Hepatocyte (in vitro differentiated cells): ENCODE results near the gene ANAPC5. TPM values are rescaled to one million over a fixed set of nuclear protein-coding genes. Genes with fewer than 3 reads are reported as not detected.

Source experiments
- DNase-seq: peaks from one replicate; pipeline ENCODE4 v3.0.0-alpha.2; 2016; ENCODE audit warnings: low spot score
- H2AFZ ChIP-seq: fragments of 200-600 bp; sonication (generic); 2 replicates; pipeline ENCODE4 v1.6.0; 2016; ENCODE audit warnings: antibody characterized with exemption, mild to moderate bottlenecking
- H3K27ac ChIP-seq: fragments of 200-600 bp; sonication (generic); 2 replicates; pipeline ENCODE4 v1.5.1; 2016; ENCODE audit warnings: mild to moderate bottlenecking
- H3K27me3 ChIP-seq: fragments of 200-600 bp; sonication (generic); 2 replicates; pipeline ENCODE4 v1.6.1; 2016
- H3K36me3 ChIP-seq: fragments of 200-600 bp; sonication (generic); replicated peaks from 2 replicates; pipeline ENCODE4 v1.5.1; 2016; ENCODE audit warnings: low read depth; ENCODE audit not compliant: insufficient read depth
- H3K4me1 ChIP-seq: fragments of 200-600 bp; sonication (generic); 2 replicates; pipeline ENCODE4 v1.5.1; 2016; ENCODE audit warnings: mild to moderate bottlenecking, moderate library complexity; ENCODE audit not compliant: insufficient read depth
- H3K4me2 ChIP-seq: fragments of 200-600 bp; sonication (generic); 2 replicates; pipeline ENCODE4 v1.6.0; 2016
- H3K4me3 ChIP-seq: fragments of 200-600 bp; sonication (generic); 2 replicates; pipeline ENCODE4 v1.5.1; 2016; ENCODE audit warnings: mild to moderate bottlenecking
- H3K79me2 ChIP-seq: fragments of 200-600 bp; sonication (generic); 2 replicates; pipeline ENCODE4 v1.6.0; 2017; ENCODE audit warnings: mild to moderate bottlenecking
- H3K9me2 ChIP-seq: fragments of 200-600 bp; sonication (generic); replicated peaks from 2 replicates; pipeline ENCODE4 v1.6.0; 2017; ENCODE audit warnings: mild to moderate bottlenecking; ENCODE audit not compliant: insufficient read depth
- H3K9me3 ChIP-seq: fragments of 200-600 bp; sonication (generic); 2 replicates; pipeline ENCODE4 v1.5.1; 2016; ENCODE audit warnings: low read depth, mild to moderate bottlenecking
- H4K20me1 ChIP-seq: fragments of 200-600 bp; sonication (generic); 2 replicates; pipeline ENCODE4 v1.6.0; 2016; ENCODE audit warnings: mild to moderate bottlenecking; ENCODE audit not compliant: insufficient read depth, poor library complexity, severe bottlenecking
- CTCF ChIP-seq: fragments of 200-600 bp; sonication (generic); IDR thresholded peaks from 2 replicates; pipeline ENCODE4 v1.5.1; 2016; ENCODE audit warnings: antibody characterized with exemption, mild to moderate bottlenecking; ENCODE audit not compliant: poor library complexity
- EZH2 ChIP-seq: fragments of 200-600 bp; sonication (generic); IDR thresholded peaks from 2 replicates; pipeline ENCODE4 v1.6.1; 2016; ENCODE audit warnings: antibody characterized with exemption, mild to moderate bottlenecking, borderline replicate concordance
- EZH2phosphoT487 ChIP-seq: fragments of 200-600 bp; sonication (generic); IDR thresholded peaks from one replicate; pipeline ENCODE4 v1.6.1; 2018; ENCODE audit warnings: antibody characterized with exemption, mild to moderate bottlenecking, low read depth, moderate library complexity; ENCODE audit not compliant: unreplicated experiment, severe bottlenecking
- WGBS: methylation state at CpG from one replicate; pipeline ENCODE4 v1.1.6; 2016; ENCODE audit warnings: low lambda C conversion rate; ENCODE audit errors: missing lambda C conversion rate; 5-methylcytosine and 5-hydroxymethylcytosine counted together
- polyA plus RNA-seq: library from polyadenylated mRNA; unstranded; fragments of >200 nt; fragmentation: Nextera tagmentation; extraction: Ambion mirVana; gene quantifications from 2 replicates; pipeline ENCODE4 v1.2.1, GENCODE V29; 2016
- total RNA-seq: library from RNA; depleted of rRNA; stranded (reverse); fragments of >200 nt; gene quantifications from 2 replicates; pipeline ENCODE4 v1.2.3, GENCODE V29; 2014

ANAPC5 gene
- total and polyA plus RNA-seq, 2 experiments from 2014 or later: 102 to 108 TPM

DNA sequence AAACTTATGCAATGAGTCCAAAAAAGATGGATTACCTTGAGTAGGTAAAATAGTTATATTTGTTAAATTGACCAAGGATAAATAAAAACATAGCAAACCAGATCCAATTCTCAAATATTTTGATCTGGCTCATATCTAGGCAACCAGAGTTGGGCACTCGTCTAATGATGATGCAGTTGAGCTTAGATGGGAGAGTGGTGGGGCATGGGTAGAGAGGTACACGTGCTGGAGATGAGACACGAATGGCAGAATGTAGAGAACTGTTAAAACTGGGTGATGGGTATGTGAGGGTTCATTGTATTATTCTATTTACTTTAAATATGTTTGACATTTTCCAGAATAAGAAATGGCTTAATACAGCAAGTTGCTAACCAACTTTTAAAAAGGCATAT is 40.1 kb upstream of the ANAPC5 start:
- Histone ChIP-seq H3K27me3 (no peaks in the 10 kb centered on the region), H3K9me3 (no peaks in the 10 kb centered on the region), H3K4me1 (no peaks in the 10 kb centered on the region), H2AFZ (peak overlapping the region; percentile 42), H3K79me2 (no peaks in the 10 kb centered on the region), H3K36me3 (no peaks in the 10 kb centered on the region), H3K27ac (peak overlapping the region; percentile 57), H3K9me2 (no peaks in the 10 kb centered on the region), H4K20me1 (no peaks in the 10 kb centered on the region), H3K4me3 (no peak overlapping the region), H3K4me2 (peak overlapping the region; percentile 60)
- no peak for DNase-seq
- 82% methylated on average over 3 of the region's 3 CpGs for WGBS
- TF ChIP-seq CTCF (no peak), EZH2phosphoT487 (no peak), EZH2 (no peak)

DNA sequence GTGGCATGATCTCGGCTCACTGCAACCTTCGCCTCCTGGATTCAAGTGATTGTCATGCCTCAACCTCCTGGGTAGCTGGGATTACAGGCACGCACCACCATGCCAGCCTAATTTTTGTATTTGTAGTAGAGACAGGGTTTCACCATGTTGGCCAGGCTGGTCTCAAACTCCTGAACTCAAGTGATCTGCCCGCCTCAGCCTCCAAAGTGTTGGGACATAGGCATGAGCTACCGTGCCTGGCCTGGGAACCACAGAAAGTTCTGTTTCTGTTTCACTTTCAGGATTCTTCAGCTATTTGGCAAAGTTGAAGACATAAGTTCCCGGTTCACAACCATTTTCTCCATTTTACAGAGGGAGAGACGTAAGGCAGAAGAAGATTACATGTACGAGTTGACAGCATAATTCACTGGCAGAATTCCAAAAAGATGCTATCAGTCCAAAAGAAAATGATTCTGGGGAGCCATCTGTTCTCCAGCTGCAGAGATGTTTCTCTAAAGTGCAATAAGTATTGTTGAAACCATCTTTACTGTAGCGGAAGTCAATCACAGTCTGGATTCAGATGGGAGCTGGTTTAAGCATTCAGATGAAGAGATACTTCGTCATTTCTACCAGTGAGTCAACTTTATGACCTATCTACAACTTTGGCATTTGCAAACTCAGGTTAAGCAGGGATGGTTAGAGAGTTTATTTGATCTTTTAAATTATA is 39.6 kb upstream of the ANAPC5 start:
- H3K79me2 ChIP-seq: no peaks in the 10 kb centered on the region
- no peaks in the 10 kb centered on the region for H3K9me2 ChIP-seq
- no peaks in the 10 kb centered on the region for H3K27me3 ChIP-seq
- peak; percentile 25 for DNase-seq
- peak overlapping the region; percentile 42 for H2AFZ ChIP-seq
- no peaks in the 10 kb centered on the region for H4K20me1 ChIP-seq
- WGBS: 71% methylated on average over 10 of the region's 10 CpGs
- H3K9me3 ChIP-seq: no peaks in the 10 kb centered on the region
- H3K4me2 ChIP-seq: peak overlapping the region; percentile 60
- H3K36me3 ChIP-seq: no peaks in the 10 kb centered on the region
- peak overlapping the region; percentile 57 for H3K27ac ChIP-seq
- H3K4me1 ChIP-seq: no peaks in the 10 kb centered on the region
- no peak overlapping the region for H3K4me3 ChIP-seq
- TF ChIP-seq EZH2 (no peak), EZH2phosphoT487 (no peak), CTCF (no peak)

GRCh38 chr12:121390856-121391255 is 38.6 kb upstream of the ANAPC5 start:
- TF ChIP-seq EZH2phosphoT487 (no peak), EZH2 (no peak), CTCF (no peak)
- H3K4me1 ChIP-seq: no peaks in the 10 kb centered on the region
- H3K27me3 ChIP-seq: no peaks in the 10 kb centered on the region
- H3K27ac ChIP-seq: no peak overlapping the region
- WGBS: 69% methylated on average over 2 of the region's 2 CpGs
- no peaks in the 10 kb centered on the region for H3K79me2 ChIP-seq
- no peaks in the 10 kb centered on the region for H4K20me1 ChIP-seq
- no peak overlapping the region for H3K4me3 ChIP-seq
- H3K36me3 ChIP-seq: no peaks in the 10 kb centered on the region
- no peaks in the 10 kb centered on the region for H3K9me3 ChIP-seq
- DNase-seq: no peak
- no peak overlapping the region for H2AFZ ChIP-seq
- H3K9me2 ChIP-seq: no peaks in the 10 kb centered on the region
- H3K4me2 ChIP-seq: no peak overlapping the region
